HepG2 (cell line): Measurements from ENCODE around the gene STUM. TPM values are rescaled to one million over a fixed set of nuclear protein-coding genes. Genes with fewer than 3 reads are reported as not detected.

Source experiments
- DRAP1 ChIP-seq: IDR thresholded peaks from 2 replicates; pipeline ENCODE4 v1.6.1; 2016; ENCODE audit warnings: missing genetic modification reagents, missing compliant biosample characterization
- ELK4 ChIP-seq: sonication (generic); formaldehyde crosslinking; IDR thresholded peaks from 2 replicates; pipeline ENCODE4 v1.9.0; 2021; ENCODE audit warnings: missing genetic modification reagents, borderline replicate concordance
- EP300 ChIP-seq, 3 experiments: sonication (generic) in 1 of 3; formaldehyde crosslinking in 1 of 3; IDR thresholded peaks; 2 replicates each; pipeline versions ENCODE4 v1.5.1 to v1.6.1; 2011 to 2020; ENCODE audit warnings: low read depth in 2 of 3, low read length in 2 of 3, borderline replicate concordance in 1 of 3, improper control_type of control experiment in 1 of 3, mild to moderate bottlenecking in 1 of 3, missing genetic modification reagents in 1 of 3, moderate library complexity in 1 of 3
- FOXA3 ChIP-seq: IDR thresholded peaks from 2 replicates; pipeline ENCODE4 v1.6.1; 2016; ENCODE audit warnings: missing genetic modification reagents, missing compliant biosample characterization
- HOXA3 ChIP-seq: sonication (generic); formaldehyde crosslinking; IDR thresholded peaks from 2 replicates; pipeline ENCODE4 v1.5.0; 2020; ENCODE audit warnings: missing genetic modification reagents
- SP2 ChIP-seq: sonication (generic); formaldehyde crosslinking; IDR thresholded peaks from 2 replicates; pipeline ENCODE4 v1.5.1; 2020; ENCODE audit warnings: mild to moderate bottlenecking, missing genetic modification reagents
- SP4 ChIP-seq: sonication (generic); formaldehyde crosslinking; IDR thresholded peaks from 2 replicates; pipeline ENCODE4 v1.8.1; 2023; ENCODE audit warnings: mild to moderate bottlenecking, missing genetic modification reagents
- TCF7L2 ChIP-seq: IDR thresholded peaks from 2 replicates; pipeline ENCODE4 v1.6.1; 2011; ENCODE audit warnings: mild to moderate bottlenecking, low read depth, low read length, moderate library complexity
- TGIF2 ChIP-seq: IDR thresholded peaks from 2 replicates; pipeline ENCODE4 v1.6.1; 2016; ENCODE audit warnings: control low read depth, missing compliant biosample characterization
- WIZ ChIP-seq: sonication (generic); formaldehyde crosslinking; IDR thresholded peaks from 2 replicates; pipeline ENCODE4 v1.5.1; 2020; ENCODE audit warnings: mild to moderate bottlenecking, missing genetic modification reagents
- ZFP36L2 ChIP-seq: sonication (generic); formaldehyde crosslinking; IDR thresholded peaks from 2 replicates; pipeline ENCODE4 v1.4.0; 2020; ENCODE audit warnings: missing genetic modification reagents
- ZFY ChIP-seq: sonication (generic); formaldehyde crosslinking; IDR thresholded peaks from 2 replicates; pipeline ENCODE4 v1.4.0; 2020; ENCODE audit warnings: missing genetic modification reagents
- ZNF124 ChIP-seq: sonication (generic); formaldehyde crosslinking; IDR thresholded peaks from 2 replicates; pipeline ENCODE4 v1.4.0; 2020; ENCODE audit warnings: missing genetic modification reagents
- ZNF331 ChIP-seq: sonication (generic); formaldehyde crosslinking; IDR thresholded peaks from 2 replicates; pipeline ENCODE4 v1.4.0; 2020; ENCODE audit warnings: missing genetic modification reagents
- ZNF414 ChIP-seq: sonication (generic); formaldehyde crosslinking; IDR thresholded peaks from 2 replicates; pipeline ENCODE4 v1.5.0; 2020; ENCODE audit warnings: missing genetic modification reagents
- ZNF552 ChIP-seq: sonication (generic); formaldehyde crosslinking; IDR thresholded peaks from 2 replicates; pipeline ENCODE4 v1.9.0; 2022; ENCODE audit warnings: missing genetic modification reagents, mild to moderate bottlenecking, borderline replicate concordance
- ZNF567 ChIP-seq: sonication (generic); formaldehyde crosslinking; IDR thresholded peaks from 2 replicates; pipeline ENCODE4 v1.8.1; 2023; ENCODE audit warnings: mild to moderate bottlenecking, missing genetic modification reagents, borderline replicate concordance
- ZNF652 ChIP-seq: IDR thresholded peaks from 2 replicates; pipeline ENCODE4 v1.6.1; 2016; ENCODE audit warnings: low read depth, borderline replicate concordance
- ZNF749 ChIP-seq: sonication (generic); formaldehyde crosslinking; IDR thresholded peaks from 2 replicates; pipeline ENCODE4 v1.8.0; 2022; ENCODE audit warnings: mild to moderate bottlenecking, missing genetic modification reagents, moderate library complexity, borderline replicate concordance
- ZSCAN22 ChIP-seq: sonication (generic); formaldehyde crosslinking; IDR thresholded peaks from 2 replicates; pipeline ENCODE4 v1.4.0; 2020; ENCODE audit warnings: mild to moderate bottlenecking, missing genetic modification reagents
- polyA plus RNA-seq, 8 experiments: library from polyadenylated mRNA; depleted of rRNA in 3 of 8; stranded (reverse) in 7 of 8; unstranded in 1 of 8; fragments of >200 nt; fragmentation: Illumina TruSeq in 4 of 8; extraction: Trizol in 4 of 8; gene quantifications; 2 replicates each; pipeline versions ENCODE4 v1.2.1 to v1.2.3, GENCODE V29; 2011 to 2016; ENCODE audit warnings: low read depth in 4 of 8, missing spikeins in 1 of 8, mixed read lengths in 1 of 8; ENCODE audit not compliant: insufficient read depth in 1 of 8
- total RNA-seq, 5 experiments: library from RNA; depleted of rRNA; stranded (reverse); fragments of >200 nt; fragmentation: Illumina TruSeq; extraction: Trizol; gene quantifications; 2 replicates each; pipeline ENCODE4 v1.2.3, GENCODE V29; 2016; ENCODE audit warnings: low read depth in 1 of 5
- TF ChIP-seq, protein P1 (sequence below): sonication (generic); formaldehyde crosslinking; IDR thresholded peaks from 2 replicates; pipeline ENCODE4 v1.4.0; 2020; ENCODE audit warnings: mild to moderate bottlenecking, missing genetic modification reagents, borderline replicate concordance
- TF ChIP-seq, protein P2 (sequence below): IDR thresholded peaks from 2 replicates; pipeline ENCODE4 v1.6.1; 2012; ENCODE audit warnings: inconsistent platforms
- TF ChIP-seq, protein P3 (sequence below): sonication (generic); formaldehyde crosslinking; IDR thresholded peaks from 2 replicates; pipeline ENCODE4 v1.8.1; 2023; ENCODE audit warnings: mild to moderate bottlenecking, missing genetic modification reagents, borderline replicate concordance

STUM gene
- total and polyA plus RNA-seq, 2 of the 13 experiments (the other 11 are each of a cell fraction or from before 2014, with no cell fraction given), result not detected

- TF ChIP-seq TCF7L2 (no peak), ZNF749 (CRISPR knock-in tag) (no peak), ELK4 (CRISPR knock-in tag) (no peak), TGIF2 (peak; percentile 45; the same call in 1 of the 2 replicates), SP4 (no peak), ZNF414 (CRISPR knock-in tag) (peak; percentile 54; the same call in 1 of the 2 replicates), ZSCAN22 (CRISPR knock-in tag) (no peak), ZNF552 (CRISPR knock-in tag) (no peak), ZNF652 (CRISPR knock-in tag) (no peak), SP2 (no peak), DRAP1 (CRISPR knock-in tag) (peak; percentile 55; the same call in 1 of the 2 replicates), WIZ (CRISPR knock-in tag) (no peak), ZNF124 (peak; percentile 74; the same call in 1 of the 2 replicates), ZNF331 (CRISPR knock-in tag) (peak; percentile 74), EP300 (IDR thresholded peaks at IDR 0.05; ENCODE audit: low read depth in 2 of 2, low read length in 2 of 2) (peak in 1 of 2 experiments; percentile 54; a peak in 1 of 4 replicates), EP300 (CRISPR knock-in tag; IDR thresholded peaks at IDR 0.05; ENCODE audit: borderline replicate concordance) (peak; percentile 44; the same call in 1 of the 2 replicates), ZFY (CRISPR knock-in tag) (0 out of 2 replicates have a peak, but pooled peaks have one; percentile 26), ZFP36L2 (CRISPR knock-in tag) (no peak), ZNF567 (no peak), HOXA3 (CRISPR knock-in tag) (peak; percentile 43; the same call in 1 of the 2 replicates), FOXA3 (peak; percentile 74)
- TF ChIP-seq, protein P1, sequence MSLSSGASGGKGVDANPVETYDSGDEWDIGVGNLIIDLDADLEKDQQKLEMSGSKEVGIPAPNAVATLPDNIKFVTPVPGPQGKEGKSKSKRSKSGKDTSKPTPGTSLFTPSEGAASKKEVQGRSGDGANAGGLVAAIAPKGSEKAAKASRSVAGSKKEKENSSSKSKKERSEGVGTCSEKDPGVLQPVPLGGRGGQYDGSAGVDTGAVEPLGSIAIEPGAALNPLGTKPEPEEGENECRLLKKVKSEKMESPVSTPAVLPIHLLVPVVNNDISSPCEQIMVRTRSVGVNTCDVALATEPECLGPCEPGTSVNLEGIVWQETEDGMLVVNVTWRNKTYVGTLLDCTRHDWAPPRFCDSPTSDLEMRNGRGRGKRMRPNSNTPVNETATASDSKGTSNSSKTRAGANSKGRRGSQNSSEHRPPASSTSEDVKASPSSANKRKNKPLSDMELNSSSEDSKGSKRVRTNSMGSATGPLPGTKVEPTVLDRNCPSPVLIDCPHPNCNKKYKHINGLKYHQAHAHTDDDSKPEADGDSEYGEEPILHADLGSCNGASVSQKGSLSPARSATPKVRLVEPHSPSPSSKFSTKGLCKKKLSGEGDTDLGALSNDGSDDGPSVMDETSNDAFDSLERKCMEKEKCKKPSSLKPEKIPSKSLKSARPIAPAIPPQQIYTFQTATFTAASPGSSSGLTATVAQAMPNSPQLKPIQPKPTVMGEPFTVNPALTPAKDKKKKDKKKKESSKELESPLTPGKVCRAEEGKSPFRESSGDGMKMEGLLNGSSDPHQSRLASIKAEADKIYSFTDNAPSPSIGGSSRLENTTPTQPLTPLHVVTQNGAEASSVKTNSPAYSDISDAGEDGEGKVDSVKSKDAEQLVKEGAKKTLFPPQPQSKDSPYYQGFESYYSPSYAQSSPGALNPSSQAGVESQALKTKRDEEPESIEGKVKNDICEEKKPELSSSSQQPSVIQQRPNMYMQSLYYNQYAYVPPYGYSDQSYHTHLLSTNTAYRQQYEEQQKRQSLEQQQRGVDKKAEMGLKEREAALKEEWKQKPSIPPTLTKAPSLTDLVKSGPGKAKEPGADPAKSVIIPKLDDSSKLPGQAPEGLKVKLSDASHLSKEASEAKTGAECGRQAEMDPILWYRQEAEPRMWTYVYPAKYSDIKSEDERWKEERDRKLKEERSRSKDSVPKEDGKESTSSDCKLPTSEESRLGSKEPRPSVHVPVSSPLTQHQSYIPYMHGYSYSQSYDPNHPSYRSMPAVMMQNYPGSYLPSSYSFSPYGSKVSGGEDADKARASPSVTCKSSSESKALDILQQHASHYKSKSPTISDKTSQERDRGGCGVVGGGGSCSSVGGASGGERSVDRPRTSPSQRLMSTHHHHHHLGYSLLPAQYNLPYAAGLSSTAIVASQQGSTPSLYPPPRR, result 0 out of 2 replicates have a peak, but pooled peaks have one; percentile 29
- TF ChIP-seq, protein P2, sequence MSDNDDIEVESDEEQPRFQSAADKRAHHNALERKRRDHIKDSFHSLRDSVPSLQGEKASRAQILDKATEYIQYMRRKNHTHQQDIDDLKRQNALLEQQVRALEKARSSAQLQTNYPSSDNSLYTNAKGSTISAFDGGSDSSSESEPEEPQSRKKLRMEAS, result peak; percentile 27; the same call in 1 of the 2 replicates
- TF ChIP-seq, protein P3, sequence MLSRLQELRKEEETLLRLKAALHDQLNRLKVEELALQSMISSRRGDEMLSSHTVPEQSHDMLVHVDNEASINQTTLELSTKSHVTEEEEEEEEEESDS, result no peak
Observed at GRCh38 chr1:226542623-226543103, 5.9 kb upstream of the STUM start (continued).
